ENCODE data around the gene SYCE3.
A peak's percentile ranks its signal among the peaks of the same experiment; 100 is the strongest.

Gene SYCE3

DNA sequence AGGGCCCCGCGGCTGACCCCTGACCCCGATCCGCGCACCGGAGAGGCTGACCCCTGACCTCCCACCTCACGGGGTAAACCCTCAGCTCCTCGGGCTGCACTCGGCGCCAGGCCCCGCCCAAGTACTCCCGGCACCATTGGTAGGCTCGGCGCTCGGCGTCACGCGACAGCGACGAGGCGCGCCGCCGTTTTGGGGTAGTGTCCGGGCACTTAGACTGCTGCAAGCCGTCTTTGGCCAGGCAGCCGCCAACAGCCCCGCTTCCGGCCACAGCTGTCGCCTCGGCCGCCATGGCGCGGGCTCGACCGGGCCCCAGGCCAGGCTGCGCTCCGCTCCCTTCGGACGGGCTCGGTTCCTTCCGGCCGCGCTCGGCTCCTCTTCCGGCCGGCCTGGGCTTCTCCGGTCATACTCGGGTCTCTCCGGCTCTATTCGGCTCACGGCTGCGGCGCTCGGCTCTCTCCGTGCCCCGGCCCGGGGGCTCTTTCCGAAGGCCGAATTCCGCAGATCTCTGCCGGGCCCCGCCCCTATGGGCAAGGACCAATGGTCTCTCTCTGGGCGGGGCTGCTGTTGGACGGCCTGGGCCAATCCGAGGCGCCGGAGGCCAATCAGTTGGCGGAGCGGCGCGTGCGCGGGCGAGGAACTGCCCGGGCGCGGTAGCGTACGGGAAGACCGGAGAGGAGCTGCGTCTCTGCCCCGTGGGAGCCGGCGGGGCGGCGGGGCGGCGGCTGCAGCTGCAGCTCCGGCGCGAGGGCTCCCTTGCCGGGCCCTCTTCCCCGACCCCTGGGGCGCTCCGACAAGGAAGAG, 20.0 kb upstream of the SYCE3 start, which contains the start of gene CHKB:
CHKB (minus strand) TSS at position 357 of the 801 bp plus-strand sequence; CDS start at position 289, 68 bp downstream.
- no peaks in the 10 kb centered on the region for H4K20me1 ChIP-seq (ENCODE audit: control insufficient read depth, insufficient read depth, low read depth, low read length)
- H3K4me2 ChIP-seq (ENCODE audit: low read length), result peak within 1 kb of the TSS; percentile 95
- no peak for TF ChIP-seq EZH2phosphoT487 (IDR thresholded peaks at IDR 0.05; ENCODE audit: borderline replicate concordance, low read length)
- TF ChIP-seq, protein P1, sequence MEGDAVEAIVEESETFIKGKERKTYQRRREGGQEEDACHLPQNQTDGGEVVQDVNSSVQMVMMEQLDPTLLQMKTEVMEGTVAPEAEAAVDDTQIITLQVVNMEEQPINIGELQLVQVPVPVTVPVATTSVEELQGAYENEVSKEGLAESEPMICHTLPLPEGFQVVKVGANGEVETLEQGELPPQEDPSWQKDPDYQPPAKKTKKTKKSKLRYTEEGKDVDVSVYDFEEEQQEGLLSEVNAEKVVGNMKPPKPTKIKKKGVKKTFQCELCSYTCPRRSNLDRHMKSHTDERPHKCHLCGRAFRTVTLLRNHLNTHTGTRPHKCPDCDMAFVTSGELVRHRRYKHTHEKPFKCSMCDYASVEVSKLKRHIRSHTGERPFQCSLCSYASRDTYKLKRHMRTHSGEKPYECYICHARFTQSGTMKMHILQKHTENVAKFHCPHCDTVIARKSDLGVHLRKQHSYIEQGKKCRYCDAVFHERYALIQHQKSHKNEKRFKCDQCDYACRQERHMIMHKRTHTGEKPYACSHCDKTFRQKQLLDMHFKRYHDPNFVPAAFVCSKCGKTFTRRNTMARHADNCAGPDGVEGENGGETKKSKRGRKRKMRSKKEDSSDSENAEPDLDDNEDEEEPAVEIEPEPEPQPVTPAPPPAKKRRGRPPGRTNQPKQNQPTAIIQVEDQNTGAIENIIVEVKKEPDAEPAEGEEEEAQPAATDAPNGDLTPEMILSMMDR (IDR thresholded peaks at IDR 0.05; ENCODE audit: low read depth, low read length, poor library complexity, severe bottlenecking), result no peak
- peaks cover 41% of the 10 kb centered on the region for H3K36me3 ChIP-seq (ENCODE audit: control insufficient read depth, low read length)
- H3K79me2 ChIP-seq (ENCODE audit: control insufficient read depth, low read length), result peaks cover 23% of the 10 kb centered on the region
- H3K4me1 ChIP-seq (ENCODE audit: control insufficient read depth, low read length), result peaks cover 16% of the 10 kb centered on the region
- no peaks in the 10 kb centered on the region for H3K9me3 ChIP-seq (ENCODE audit: control insufficient read depth, insufficient read depth, low read length)
- peak within 1 kb of the TSS; percentile 82 for H3K4me3 ChIP-seq (ENCODE audit: low read length)
- peak within 1 kb of the TSS; percentile 79 for H3K27ac ChIP-seq (ENCODE audit: low read depth, low read length)
- no peaks in the 10 kb centered on the region for H3K27me3 ChIP-seq (ENCODE audit: control insufficient read depth, low read length)
- H3F3A ChIP-seq (ENCODE audit: control insufficient read depth, insufficient read depth), result no peaks in the 10 kb centered on the region
- no peaks in the 10 kb centered on the region for H3K9me2 ChIP-seq (replicated peaks; ENCODE audit: control insufficient read depth, low read length)

GRCh38 chr22:50581950-50582492, 19.3 kb upstream of the SYCE3 start:
- no peaks in the 10 kb centered on the region for H4K20me1 ChIP-seq (ENCODE audit: control insufficient read depth, insufficient read depth, low read depth, low read length)
- H3F3A ChIP-seq (ENCODE audit: control insufficient read depth, insufficient read depth), result no peaks in the 10 kb centered on the region
- H3K27me3 ChIP-seq (ENCODE audit: control insufficient read depth, low read length), result no peaks in the 10 kb centered on the region
- H3K4me2 ChIP-seq (ENCODE audit: low read length), result peak overlapping the region; percentile 95
- peak overlapping the region; percentile 79 for H3K27ac ChIP-seq (ENCODE audit: low read depth, low read length)
- TF ChIP-seq, protein P1 (IDR thresholded peaks at IDR 0.05; ENCODE audit: low read depth, low read length, poor library complexity, severe bottlenecking), result no peak
- no peak for TF ChIP-seq EZH2phosphoT487 (IDR thresholded peaks at IDR 0.05; ENCODE audit: borderline replicate concordance, low read length)
- H3K36me3 ChIP-seq (ENCODE audit: control insufficient read depth, low read length), result peaks cover 47% of the 10 kb centered on the region
- H3K79me2 ChIP-seq (ENCODE audit: control insufficient read depth, low read length), result peaks cover 23% of the 10 kb centered on the region
- no peaks in the 10 kb centered on the region for H3K9me2 ChIP-seq (replicated peaks; ENCODE audit: control insufficient read depth, low read length)
- peak overlapping the region; percentile 82 for H3K4me3 ChIP-seq (ENCODE audit: low read length)
- H3K9me3 ChIP-seq (ENCODE audit: control insufficient read depth, insufficient read depth, low read length), result no peaks in the 10 kb centered on the region
- peaks cover 16% of the 10 kb centered on the region for H3K4me1 ChIP-seq (ENCODE audit: control insufficient read depth, low read length)

DNA sequence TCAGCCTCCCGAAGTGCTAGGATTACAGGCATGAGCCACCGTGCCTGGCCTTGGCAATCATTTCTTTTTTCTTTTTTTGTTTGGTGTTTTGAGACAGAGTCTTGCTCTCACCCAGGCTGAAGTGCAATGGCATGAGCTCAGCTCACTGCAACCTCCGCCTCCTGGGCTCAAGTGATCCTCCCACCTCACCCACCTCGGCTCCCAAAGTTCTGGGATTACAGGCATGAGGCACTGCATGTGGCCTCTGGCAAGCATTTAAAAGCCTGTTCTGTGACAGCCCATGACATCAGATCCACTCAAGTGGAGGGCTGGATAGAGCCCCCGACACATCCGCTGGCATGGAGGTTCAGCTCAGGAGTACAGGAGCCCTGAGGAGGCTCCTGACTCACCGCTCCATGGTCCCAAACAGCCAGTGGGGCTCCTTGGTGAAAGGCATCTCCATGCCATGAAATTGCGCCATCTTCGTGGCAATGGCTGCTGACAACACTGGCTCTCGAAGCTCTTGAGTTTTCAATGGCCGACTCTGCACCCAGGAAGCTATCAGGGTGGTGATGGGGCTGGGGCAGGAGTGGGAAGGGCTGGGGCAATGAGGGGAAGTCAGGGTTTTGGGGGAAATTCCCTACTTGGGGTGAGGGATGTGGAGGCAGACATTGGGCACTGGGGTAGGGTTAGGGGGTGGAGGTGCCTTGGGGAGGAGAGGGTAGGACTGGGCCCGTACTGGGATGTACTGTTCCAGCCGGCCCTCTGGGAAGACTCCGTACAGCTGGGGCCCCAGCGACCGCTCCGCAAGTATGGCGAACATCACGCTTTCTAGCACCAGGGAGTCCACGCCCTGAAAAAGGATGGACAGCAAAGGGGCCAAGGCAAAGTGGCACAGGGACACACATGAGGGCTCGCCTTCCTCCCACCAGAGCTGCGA, 18.6 kb upstream of the SYCE3 start:
- no peak overlapping the region for H3K27ac ChIP-seq (ENCODE audit: low read depth, low read length)
- peaks cover 54% of the 10 kb centered on the region for H3K36me3 ChIP-seq (ENCODE audit: control insufficient read depth, low read length)

More for the DNA sequence above, 18.6 kb upstream of the SYCE3 start:
- Histone ChIP-seq H3K4me1 (ENCODE audit: control insufficient read depth, low read length) (peaks cover 16% of the 10 kb centered on the region), H3K9me3 (ENCODE audit: control insufficient read depth, insufficient read depth, low read length) (no peaks in the 10 kb centered on the region), H4K20me1 (ENCODE audit: control insufficient read depth, insufficient read depth, low read depth, low read length) (no peaks in the 10 kb centered on the region), H3K4me2 (ENCODE audit: low read length) (peak overlapping the region; percentile 95), H3F3A (ENCODE audit: control insufficient read depth, insufficient read depth) (no peaks in the 10 kb centered on the region), H3K79me2 (ENCODE audit: control insufficient read depth, low read length) (peaks cover 23% of the 10 kb centered on the region), H3K4me3 (ENCODE audit: low read length) (peak overlapping the region; percentile 82), H3K27me3 (ENCODE audit: control insufficient read depth, low read length) (no peaks in the 10 kb centered on the region), H3K9me2 (replicated peaks; ENCODE audit: control insufficient read depth, low read length) (no peaks in the 10 kb centered on the region)
- TF ChIP-seq, protein P1 (IDR thresholded peaks at IDR 0.05; ENCODE audit: low read depth, low read length, poor library complexity, severe bottlenecking), result no peak
- TF ChIP-seq EZH2phosphoT487 (IDR thresholded peaks at IDR 0.05; ENCODE audit: borderline replicate concordance, low read length), result no peak

Measured in DOHH2 (cell line).